HL-60 (cell line): ENCODE results near the gene SAAL1.

Source experiments
- POLR2AphosphoS5 ChIP-seq: IDR thresholded peaks from 2 replicates; pipeline ENCODE4 v1.6.1; 2012; ENCODE audit warnings: low read depth
- TF ChIP-seq, protein P1 (sequence below): IDR thresholded peaks from one replicate; pipeline ENCODE4 v1.5.1; 2011; ENCODE audit warnings: low read length, control low read depth, inconsistent platforms; ENCODE audit not compliant: insufficient read depth

DNA sequence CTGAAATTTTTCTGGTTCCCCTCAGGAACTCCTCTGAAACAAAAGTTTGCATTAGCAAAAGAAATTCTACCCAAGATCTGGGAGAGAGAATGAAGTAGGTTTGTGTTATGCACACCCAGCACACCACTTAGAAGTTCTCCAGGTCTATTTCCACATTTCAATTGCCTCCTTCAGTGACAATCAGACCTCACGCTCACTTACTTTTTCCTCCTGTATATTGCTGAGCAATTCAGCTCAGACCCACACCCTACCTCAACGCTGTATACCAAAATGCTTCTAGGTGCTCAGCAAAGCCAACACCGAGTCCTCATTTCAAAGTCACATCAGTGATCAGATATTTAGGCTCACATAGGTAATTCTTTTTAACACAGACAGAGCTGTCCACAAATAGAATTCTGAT lies 45.7 kb upstream of the SAAL1 start:
- TF ChIP-seq, protein P1, sequence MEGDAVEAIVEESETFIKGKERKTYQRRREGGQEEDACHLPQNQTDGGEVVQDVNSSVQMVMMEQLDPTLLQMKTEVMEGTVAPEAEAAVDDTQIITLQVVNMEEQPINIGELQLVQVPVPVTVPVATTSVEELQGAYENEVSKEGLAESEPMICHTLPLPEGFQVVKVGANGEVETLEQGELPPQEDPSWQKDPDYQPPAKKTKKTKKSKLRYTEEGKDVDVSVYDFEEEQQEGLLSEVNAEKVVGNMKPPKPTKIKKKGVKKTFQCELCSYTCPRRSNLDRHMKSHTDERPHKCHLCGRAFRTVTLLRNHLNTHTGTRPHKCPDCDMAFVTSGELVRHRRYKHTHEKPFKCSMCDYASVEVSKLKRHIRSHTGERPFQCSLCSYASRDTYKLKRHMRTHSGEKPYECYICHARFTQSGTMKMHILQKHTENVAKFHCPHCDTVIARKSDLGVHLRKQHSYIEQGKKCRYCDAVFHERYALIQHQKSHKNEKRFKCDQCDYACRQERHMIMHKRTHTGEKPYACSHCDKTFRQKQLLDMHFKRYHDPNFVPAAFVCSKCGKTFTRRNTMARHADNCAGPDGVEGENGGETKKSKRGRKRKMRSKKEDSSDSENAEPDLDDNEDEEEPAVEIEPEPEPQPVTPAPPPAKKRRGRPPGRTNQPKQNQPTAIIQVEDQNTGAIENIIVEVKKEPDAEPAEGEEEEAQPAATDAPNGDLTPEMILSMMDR, result no peak
- TF ChIP-seq POLR2AphosphoS5, result no peak
